GM19328 (cell line): ENCODE data around the gene RPGRIP1L.
"Not testable (repeated sequence)": the region's sequence is repeated elsewhere in the genome, so short reads cannot be mapped to it uniquely, and the experiment has no call there.

Source experiments
- ATAC-seq: cut with Tn5 transposase; IDR thresholded peaks from one replicate; pipeline ENCODE4 v1.9.1; 2021; ENCODE audit warnings: mild to moderate bottlenecking, moderate library complexity; ENCODE audit not compliant: unreplicated experiment

RPGRIP1L gene

GRCh38 chr16:53713403-53714204, 9.9 kb upstream of the RPGRIP1L start:
- ATAC-seq = no peak

GRCh38 chr16:53712065-53712464, 8.4 kb upstream of the RPGRIP1L start:
- ATAC-seq = no peak

DNA sequence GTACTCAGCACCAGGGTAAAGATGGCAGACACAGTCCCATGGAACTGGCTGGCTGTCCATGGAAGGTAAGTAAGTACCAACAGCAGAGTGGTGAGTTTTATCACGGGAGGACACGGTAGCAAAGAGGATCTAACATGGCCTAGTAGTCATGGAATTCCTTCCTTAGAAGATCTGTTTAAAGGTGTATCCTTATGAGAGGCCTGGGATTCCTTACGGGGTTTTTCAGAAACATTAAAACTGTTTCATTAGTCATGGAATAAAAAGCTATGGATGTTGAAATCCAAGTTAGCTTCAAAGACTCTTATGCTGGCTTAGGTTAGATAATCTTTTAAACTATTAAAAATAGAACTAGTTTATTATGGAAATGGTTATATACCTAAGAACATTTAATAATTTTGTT, 7.7 kb upstream of the RPGRIP1L start:
- ATAC-seq = no peak

DNA sequence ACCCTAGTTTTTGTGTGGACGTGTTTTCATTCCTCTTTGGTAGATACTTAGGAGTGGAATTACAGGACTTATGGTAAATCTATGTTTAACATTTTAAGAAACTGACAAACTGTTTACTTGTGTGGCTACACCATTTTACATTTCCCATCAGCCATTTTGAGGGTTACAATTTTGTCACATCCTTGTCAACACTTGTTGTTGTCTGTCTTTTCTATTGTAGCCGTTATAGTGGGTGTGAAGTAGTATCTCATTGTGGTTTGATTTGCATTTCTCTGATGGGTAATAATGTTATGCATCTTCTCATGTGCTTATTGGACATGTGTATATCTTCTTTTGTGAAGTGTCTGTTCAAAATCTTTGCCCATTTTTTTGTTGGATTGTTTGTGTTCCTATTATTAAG, 4.8 kb upstream of the RPGRIP1L start:
- ATAC-seq = no peak

- ATAC-seq = no peak
Observed at GRCh38 chr16:53707671-53708070, 4.0 kb upstream of the RPGRIP1L start.

DNA sequence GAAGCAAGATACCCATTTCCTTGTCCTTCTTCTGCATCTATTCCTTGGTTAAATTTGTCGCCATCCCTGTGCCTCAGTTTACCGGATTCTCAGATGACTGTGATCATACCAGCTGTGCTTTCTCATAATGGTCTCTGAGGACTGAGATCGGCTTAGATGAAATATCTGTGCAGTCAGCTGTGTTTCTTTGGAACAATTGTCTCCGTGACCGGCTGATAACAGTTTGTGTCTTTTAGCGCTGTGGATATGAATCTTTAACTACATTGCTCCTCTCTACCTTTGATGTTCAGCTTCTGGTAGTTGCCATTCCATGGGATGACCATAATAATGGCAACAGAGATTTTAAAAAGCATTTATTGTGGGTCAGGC, 770 bp upstream of the RPGRIP1L start:
- no peak for ATAC-seq

DNA sequence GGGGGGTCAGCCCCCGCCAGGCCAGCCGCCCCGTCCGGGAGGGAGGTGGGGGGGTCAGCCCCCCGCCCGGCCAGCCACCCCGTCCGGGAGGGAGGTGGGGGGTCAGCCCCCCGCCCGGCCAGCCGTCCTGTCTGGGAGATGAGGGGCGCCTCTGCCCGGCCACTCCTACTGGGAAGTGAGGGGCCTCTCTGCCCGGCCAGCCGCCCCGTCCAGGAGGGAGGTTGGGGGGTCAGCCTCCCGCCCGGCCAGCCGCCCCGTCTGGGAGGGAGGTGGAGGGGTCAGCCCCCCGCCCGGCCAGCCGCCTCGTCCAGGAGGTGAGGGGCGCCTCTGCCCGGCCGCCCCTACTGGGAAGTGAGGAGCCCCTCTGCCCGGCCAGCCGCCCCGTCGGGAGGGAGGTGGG, 5.4 kb downstream of the RPGRIP1L start:
- not testable (repeated sequence) for ATAC-seq

- no peak for ATAC-seq
Observed at GRCh38 chr16:53695070-53695469, 8.6 kb downstream of the RPGRIP1L start.

GRCh38 chr16:53693320-53693719, 10.3 kb downstream of the RPGRIP1L start:
- no peak for ATAC-seq

DNA sequence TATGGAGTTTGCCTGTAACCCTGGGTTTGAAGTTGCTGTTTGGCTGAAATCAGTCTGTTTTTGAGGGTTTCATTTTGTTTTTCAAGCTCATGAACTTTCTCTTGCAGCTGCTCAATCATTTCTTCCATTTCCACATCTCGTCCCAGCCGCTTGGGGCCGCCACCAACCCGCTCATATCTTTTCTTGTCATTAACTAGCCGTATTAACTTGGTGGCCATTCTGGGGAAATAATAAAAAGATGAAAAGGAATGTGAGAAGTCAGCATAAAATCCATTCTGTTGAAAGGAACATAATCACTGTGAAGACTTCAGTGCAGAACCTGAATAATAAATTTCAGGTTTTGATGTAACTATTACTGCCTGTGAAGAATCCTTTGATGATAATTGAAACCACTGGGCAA, 11.5 kb downstream of the RPGRIP1L start:
- ATAC-seq = no peak

GRCh38 chr16:53690771-53691170, 12.9 kb downstream of the RPGRIP1L start:
- ATAC-seq = no peak

- no peak for ATAC-seq
Observed at GRCh38 chr16:53689636-53690035, 14.0 kb downstream of the RPGRIP1L start.

- no peak for ATAC-seq
Observed at GRCh38 chr16:53686710-53687109, 16.9 kb downstream of the RPGRIP1L start.

DNA sequence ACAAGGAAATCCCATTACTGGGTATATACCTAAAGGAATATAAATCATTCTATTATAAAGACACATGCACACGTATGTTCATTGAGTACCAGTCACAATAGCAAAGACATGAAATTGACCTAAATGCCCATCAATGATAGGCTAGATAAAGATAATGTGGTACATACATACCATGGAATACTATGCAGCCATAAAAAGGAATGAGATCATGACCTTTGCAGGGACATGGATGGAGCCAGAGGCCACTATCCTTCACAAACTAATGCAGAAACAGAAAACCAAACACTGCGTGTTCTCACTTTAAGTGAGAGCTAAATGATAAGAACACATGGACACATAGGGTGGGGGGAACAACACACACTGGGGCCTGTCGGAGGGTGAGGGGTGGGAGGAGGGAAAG, 18.3 kb downstream of the RPGRIP1L start:
- not testable (repeated sequence) for ATAC-seq

GRCh38 chr16:53681354-53681753, 22.3 kb downstream of the RPGRIP1L start:
- no peak for ATAC-seq

DNA sequence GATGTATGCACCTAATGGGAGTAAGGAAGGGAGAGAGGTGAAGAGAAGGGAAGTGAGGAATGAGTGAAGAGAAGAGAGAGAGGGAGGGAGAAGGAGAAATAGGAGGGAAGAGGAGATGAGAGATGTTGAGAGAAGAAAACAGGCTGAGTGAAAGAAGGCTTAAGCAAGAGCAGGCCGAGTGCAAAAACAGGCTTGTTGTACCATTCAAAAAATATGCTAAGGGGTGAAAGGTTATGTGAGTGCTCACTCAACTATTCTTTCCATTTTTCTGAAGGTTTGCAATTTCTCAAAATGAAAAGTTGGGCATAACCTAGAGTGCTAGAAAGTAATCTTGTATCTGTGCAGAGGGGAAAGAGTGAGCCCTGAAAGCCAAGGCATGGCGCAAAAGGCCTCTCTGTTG, 22.9 kb downstream of the RPGRIP1L start:
- no peak for ATAC-seq

GRCh38 chr16:53678756-53679343, 24.8 kb downstream of the RPGRIP1L start:
- no peak for ATAC-seq

GRCh38 chr16:53678155-53678554, 25.5 kb downstream of the RPGRIP1L start:
- no peak for ATAC-seq

GRCh38 chr16:53673189-53673588, 30.5 kb downstream of the RPGRIP1L start:
- ATAC-seq = no peak

- ATAC-seq = no peak
Observed at GRCh38 chr16:53672461-53672860, 31.2 kb downstream of the RPGRIP1L start.

- no peak for ATAC-seq
Observed at GRCh38 chr16:53668869-53669268, 34.8 kb downstream of the RPGRIP1L start.

GRCh38 chr16:53666786-53667415, 36.8 kb downstream of the RPGRIP1L start:
- ATAC-seq = no peak
